Measurements from ENCODE around the gene NFATC2. TPM values are rescaled to one million over a fixed set of nuclear protein-coding genes. Genes with fewer than 3 reads are reported as not detected.

NFATC2 gene
- total RNA-seq, 1 experiment from 2014 or later: 0.61 TPM

DNA sequence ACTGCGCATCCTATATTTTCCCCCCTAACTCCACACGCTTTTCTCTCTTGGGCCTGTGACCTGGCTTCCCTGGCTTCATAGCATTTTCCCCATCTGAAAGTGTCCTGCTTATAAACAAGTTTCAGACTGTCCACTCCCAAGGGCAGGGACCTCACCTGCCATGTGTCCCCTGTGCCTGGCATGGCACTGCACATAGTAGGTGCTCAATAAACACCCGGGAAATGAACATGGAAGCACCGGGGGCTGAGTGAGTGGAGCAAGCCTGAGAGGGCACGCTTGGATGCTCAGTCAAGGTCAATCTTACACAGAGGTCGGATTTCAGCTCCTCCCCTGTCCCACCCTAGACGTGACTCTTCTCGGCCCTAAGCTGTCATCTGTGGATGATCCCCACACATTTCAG, 96.9 kb downstream of the NFATC2 start:
- H2BK20ac ChIP-seq (ENCODE audit: low read depth, low read length, poor library complexity, severe bottlenecking): no peak overlapping the region
- no peaks in the 10 kb centered on the region for H4K20me1 ChIP-seq (ENCODE audit: control insufficient read depth, insufficient read depth, insufficient read length)
- Mint-ChIP-seq H3K9me3 (no peaks in the 10 kb centered on the region), H3K4me3 (no peak overlapping the region; a peak in 1 of 5 replicates), H3K36me3 (ENCODE audit: insufficient read depth in 1 of 3, low read depth in 3 of 3) (no peaks in the 10 kb centered on the region), H3K27me3 (ENCODE audit: low read depth) (peaks cover 4% of the 10 kb centered on the region), H3K27ac (no peak overlapping the region), H3K4me1 (peaks cover 18 to 25% of the 10 kb centered on the region in 2 experiments)
- no peak overlapping the region for H3K56ac ChIP-seq (ENCODE audit: insufficient read length, low read depth, low read length)
- no peak overlapping the region for H2AK5ac ChIP-seq (ENCODE audit: insufficient read length, low read length)
- no peak overlapping the region for H3K23ac ChIP-seq (ENCODE audit: insufficient read length, low read depth, low read length)
- WGBS (ENCODE audit: extremely low coverage, insufficient read length, low lambda C conversion rate): no CpG with 5 or more reads among the region's 8 CpGs
- H2AFZ ChIP-seq (ENCODE audit: low read length): no peak overlapping the region
- no peaks in the 10 kb centered on the region for H3K79me1 ChIP-seq (ENCODE audit: insufficient read depth, low read depth, low read length, poor library complexity, severe bottlenecking)
- no peak overlapping the region for H2BK15ac ChIP-seq (ENCODE audit: low read depth, low read length)
- H3K23me2 ChIP-seq (ENCODE audit: insufficient read length, low read depth, low read length, poor library complexity, severe bottlenecking): no peaks in the 10 kb centered on the region
- TF ChIP-seq, protein P1, sequence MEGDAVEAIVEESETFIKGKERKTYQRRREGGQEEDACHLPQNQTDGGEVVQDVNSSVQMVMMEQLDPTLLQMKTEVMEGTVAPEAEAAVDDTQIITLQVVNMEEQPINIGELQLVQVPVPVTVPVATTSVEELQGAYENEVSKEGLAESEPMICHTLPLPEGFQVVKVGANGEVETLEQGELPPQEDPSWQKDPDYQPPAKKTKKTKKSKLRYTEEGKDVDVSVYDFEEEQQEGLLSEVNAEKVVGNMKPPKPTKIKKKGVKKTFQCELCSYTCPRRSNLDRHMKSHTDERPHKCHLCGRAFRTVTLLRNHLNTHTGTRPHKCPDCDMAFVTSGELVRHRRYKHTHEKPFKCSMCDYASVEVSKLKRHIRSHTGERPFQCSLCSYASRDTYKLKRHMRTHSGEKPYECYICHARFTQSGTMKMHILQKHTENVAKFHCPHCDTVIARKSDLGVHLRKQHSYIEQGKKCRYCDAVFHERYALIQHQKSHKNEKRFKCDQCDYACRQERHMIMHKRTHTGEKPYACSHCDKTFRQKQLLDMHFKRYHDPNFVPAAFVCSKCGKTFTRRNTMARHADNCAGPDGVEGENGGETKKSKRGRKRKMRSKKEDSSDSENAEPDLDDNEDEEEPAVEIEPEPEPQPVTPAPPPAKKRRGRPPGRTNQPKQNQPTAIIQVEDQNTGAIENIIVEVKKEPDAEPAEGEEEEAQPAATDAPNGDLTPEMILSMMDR (conservative IDR thresholded peaks at IDR 0.05): no peak
- H3K4me2 ChIP-seq (ENCODE audit: insufficient read depth, insufficient read length, low read length): no peak overlapping the region
- no peak overlapping the region for H2BK120ac ChIP-seq (ENCODE audit: low read depth, low read length, poor library complexity, severe bottlenecking)
- H2BK12ac ChIP-seq (ENCODE audit: insufficient read length, low read depth, low read length): no peak overlapping the region
- H3K4me1 ChIP-seq (ENCODE audit: insufficient read depth, low read length): no peaks in the 10 kb centered on the region
- H3K27me3 ChIP-seq (ENCODE audit: insufficient read depth, low read length): no peaks in the 10 kb centered on the region
- no peak overlapping the region for H4K91ac ChIP-seq (ENCODE audit: insufficient read length, low read depth, low read length)
- H4K8ac ChIP-seq (replicated peaks; ENCODE audit: insufficient read length, low read depth, low read length): no peak overlapping the region
- no peak overlapping the region for H3K18ac ChIP-seq (ENCODE audit: insufficient read length, low read depth, low read length)
- H3K9ac ChIP-seq (ENCODE audit: extremely low read depth, insufficient read length, low read length): no peak overlapping the region
- H3K9me3 ChIP-seq (ENCODE audit: control insufficient read depth, low read depth, low read length): no peaks in the 10 kb centered on the region
- H2BK5ac ChIP-seq (ENCODE audit: insufficient read length, low read length): no peak overlapping the region
- no peak overlapping the region for H3K4ac ChIP-seq (ENCODE audit: low read depth, low read length)
- no peak overlapping the region for H3T11ph ChIP-seq (ENCODE audit: low read length)
- no peak for DNase-seq
- H3K79me2 ChIP-seq (ENCODE audit: insufficient read depth, low read length): no peaks in the 10 kb centered on the region
- no peak overlapping the region for H4K5ac ChIP-seq (ENCODE audit: insufficient read length, low read depth, low read length)
- H3K14ac ChIP-seq (ENCODE audit: insufficient read depth, low read length): no peak overlapping the region
- no peak overlapping the region for H3K27ac ChIP-seq (ENCODE audit: insufficient read length, low read depth, low read length)
